Measurements from ENCODE around the gene BCL6. TPM values are rescaled to one million over a fixed set of nuclear protein-coding genes. Genes with fewer than 3 reads are reported as not detected.

Gene BCL6
- total and polyA plus RNA-seq, 2 donors (not counting 1 experiment from before 2014, with no cell fraction given) = 21.2 to 48.2 TPM

DNA sequence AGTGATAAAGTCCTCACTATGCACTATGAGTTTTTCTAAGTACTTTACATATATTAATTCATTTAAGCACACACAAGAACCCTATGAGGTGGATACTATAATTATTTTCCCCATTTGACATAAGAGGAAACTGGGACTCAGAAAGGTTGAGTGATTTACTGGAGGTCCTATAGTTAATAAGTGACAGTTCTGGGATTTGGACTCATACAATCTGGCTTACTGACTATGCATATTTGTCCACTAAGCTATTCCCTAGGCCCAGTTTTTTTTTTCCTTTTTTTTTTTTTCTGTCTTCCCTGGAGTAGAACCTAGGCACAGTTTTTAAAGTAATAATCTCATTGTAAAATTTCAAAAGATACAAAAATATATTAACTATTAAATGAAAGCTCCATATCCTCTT lies 36.6 kb downstream of the BCL6 start:
- Histone ChIP-seq H3K9me3 (ENCODE audit: control extremely low read depth in 1 of 3, control insufficient read depth in 2 of 3, insufficient read depth in 1 of 3, low read length in 2 of 3) (no peaks in the 10 kb centered on the region), H3K4me1 (ENCODE audit: control insufficient read depth in 2 of 2, insufficient read depth in 2 of 2, low read length in 2 of 2) (no peaks in the 10 kb centered on the region), H3K27me3 (replicated peaks in 1 of 4; ENCODE audit: control extremely low read depth in 1 of 4, control insufficient read depth in 3 of 4, insufficient read depth in 4 of 4, low read length in 3 of 4) (no peaks in the 10 kb centered on the region), H2AFZ (ENCODE audit: insufficient read depth, low read depth, low read length, poor library complexity, severe bottlenecking) (no peak overlapping the region), H3K27ac (ENCODE audit: low read length in 2 of 2) (no peak overlapping the region), H3K9ac (ENCODE audit: low read length) (no peak overlapping the region), H3K79me2 (ENCODE audit: control insufficient read depth, insufficient read depth, low read length) (no peaks in the 10 kb centered on the region), H3K36me3 (replicated peaks in 1 of 2; ENCODE audit: control extremely low read depth in 1 of 2, control insufficient read depth in 1 of 2, extremely low read depth in 1 of 2, insufficient read depth in 2 of 2, low read length in 1 of 2) (no peaks in the 10 kb centered on the region), H3K4me2 (replicated peaks; ENCODE audit: low read depth, low read length, poor library complexity, severe bottlenecking) (no peak overlapping the region), H4K20me1 (ENCODE audit: control insufficient read depth, insufficient read depth, low read length, poor library complexity, severe bottlenecking) (no peaks in the 10 kb centered on the region), H3K4me3 (ENCODE audit: control extremely low read depth in 1 of 5, extremely low read depth in 1 of 5, insufficient read depth in 1 of 5, low read depth in 2 of 5, low read length in 4 of 5) (no peak overlapping the region)
- no peak overlapping the region for H3K27ac Mint-ChIP-seq
- ChIA-PET CTCF (interaction anchor here (0.6 to 1.4 kb wide), 4 partner anchors 12 to 391 kb away, joined by 3 to 5 read pairs (median 4); no protein-coding TSS in a partner anchor), POLR2A (no interaction called here)
- H3K9me3 Mint-ChIP-seq (ENCODE audit: insufficient read depth) = no peaks in the 10 kb centered on the region
- no peak for ATAC-seq (ENCODE audit: low read depth)
- no peak for DNase-seq
- H3K4me1 Mint-ChIP-seq = no peaks in the 10 kb centered on the region
- H3K4me3 Mint-ChIP-seq = no peak overlapping the region
- intact Hi-C loops (cut with micrococcal nuclease) = no loop called here
- TF ChIP-seq CTCF (IDR thresholded peaks at IDR 0.05) (no peak), EZH2 (IDR thresholded peaks at IDR 0.05; ENCODE audit: borderline replicate concordance, insufficient read depth, low read depth, low read length, poor library complexity, severe bottlenecking) (no peak)
- no peaks in the 10 kb centered on the region for H3K27me3 Mint-ChIP-seq

GRCh38 chr3:187706971-187707370 lies 38.3 kb downstream of the BCL6 start:
- no peak overlapping the region for H3K4me3 Mint-ChIP-seq

More at GRCh38 chr3:187706971-187707370, 38.3 kb downstream of the BCL6 start:
- Histone ChIP-seq H2AFZ (ENCODE audit: insufficient read depth, low read depth, low read length, poor library complexity, severe bottlenecking) (no peak overlapping the region), H3K27ac (ENCODE audit: low read length in 2 of 2) (no peak overlapping the region), H3K9me3 (ENCODE audit: control extremely low read depth in 1 of 3, control insufficient read depth in 2 of 3, insufficient read depth in 1 of 3, low read length in 2 of 3) (no peaks in the 10 kb centered on the region), H3K36me3 (replicated peaks in 1 of 2; ENCODE audit: control extremely low read depth in 1 of 2, control insufficient read depth in 1 of 2, extremely low read depth in 1 of 2, insufficient read depth in 2 of 2, low read length in 1 of 2) (no peaks in the 10 kb centered on the region), H3K4me2 (replicated peaks; ENCODE audit: low read depth, low read length, poor library complexity, severe bottlenecking) (no peak overlapping the region), H4K20me1 (ENCODE audit: control insufficient read depth, insufficient read depth, low read length, poor library complexity, severe bottlenecking) (no peaks in the 10 kb centered on the region), H3K4me1 (ENCODE audit: control insufficient read depth in 2 of 2, insufficient read depth in 2 of 2, low read length in 2 of 2) (no peaks in the 10 kb centered on the region), H3K79me2 (ENCODE audit: control insufficient read depth, insufficient read depth, low read length) (no peaks in the 10 kb centered on the region), H3K4me3 (ENCODE audit: control extremely low read depth in 1 of 5, extremely low read depth in 1 of 5, insufficient read depth in 1 of 5, low read depth in 2 of 5, low read length in 4 of 5) (no peak overlapping the region), H3K27me3 (replicated peaks in 1 of 4; ENCODE audit: control extremely low read depth in 1 of 4, control insufficient read depth in 3 of 4, insufficient read depth in 4 of 4, low read length in 3 of 4) (no peaks in the 10 kb centered on the region), H3K9ac (ENCODE audit: low read length) (no peak overlapping the region)
- Mint-ChIP-seq H3K27me3 (no peaks in the 10 kb centered on the region), H3K27ac (no peak overlapping the region), H3K9me3 (ENCODE audit: insufficient read depth) (no peaks in the 10 kb centered on the region), H3K4me1 (no peaks in the 10 kb centered on the region)
- ATAC-seq (ENCODE audit: low read depth) = no peak
- no peak for DNase-seq
- intact Hi-C loops (cut with micrococcal nuclease) = no loop called here
- 86% methylated on average over 2 of the region's 2 CpGs for WGBS (ENCODE audit: insufficient coverage)
- ChIA-PET CTCF (interaction anchor here (0.7 to 7.9 kb wide), 2 partner anchors 7 to 387 kb away, joined by 3 to 38 read pairs; no protein-coding TSS in a partner anchor), POLR2A (no interaction called here)
- TF ChIP-seq EZH2 (IDR thresholded peaks at IDR 0.05; ENCODE audit: borderline replicate concordance, insufficient read depth, low read depth, low read length, poor library complexity, severe bottlenecking) = no peak
- TF ChIP-seq CTCF (IDR thresholded peaks at IDR 0.05) = no peak
